GM21390 (cell line): ENCODE data around the gene FABP1.

Experiments used
- ATAC-seq: cut with Tn5 transposase; IDR thresholded peaks from one replicate; pipeline ENCODE4 v1.9.1; 2021; ENCODE audit not compliant: unreplicated experiment

The FABP1 gene

DNA sequence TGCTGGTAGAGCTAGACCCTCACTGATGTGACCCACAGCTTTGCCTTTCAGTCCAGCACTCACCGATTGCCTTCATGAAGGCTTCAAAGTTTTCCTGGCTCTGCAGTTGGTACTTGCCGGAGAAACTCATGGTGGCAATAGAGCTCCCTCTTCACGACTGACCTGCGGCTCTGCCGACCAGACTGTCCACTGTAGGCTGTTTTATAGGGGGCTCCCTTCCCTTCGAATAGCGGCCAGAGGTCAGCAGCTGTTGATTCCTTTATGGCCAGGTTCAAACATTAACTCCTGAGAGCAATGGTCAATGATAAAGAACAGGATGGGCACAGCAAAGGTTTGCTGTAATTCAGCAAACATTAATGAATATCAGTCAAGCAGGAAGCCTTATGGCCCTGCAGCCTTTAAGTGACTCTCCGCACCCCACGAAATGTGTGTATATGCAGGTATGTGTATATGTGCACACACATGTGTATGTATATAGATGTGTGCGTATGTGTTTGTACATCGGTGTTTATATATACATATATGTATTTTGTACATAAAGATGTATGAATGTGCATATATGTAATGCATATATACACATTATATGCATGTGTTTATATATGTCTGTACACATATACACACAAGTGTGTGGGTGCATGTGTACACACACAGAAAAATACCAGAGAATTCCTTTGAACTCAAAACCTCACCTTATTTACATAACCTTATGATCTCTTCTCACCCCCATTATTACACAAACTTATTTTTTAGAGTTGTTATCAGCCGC, at the start of gene FABP1:
TSS of gene FABP1 (minus strand) at position 175 of the 766 bp plus-strand sequence. CDS start at position 130, 45 bp downstream.
- ATAC-seq: no peak

- ATAC-seq: no peak
Observed at GRCh38 chr2:88177556-88177955, 49.7 kb upstream of the FABP1 start.

GRCh38 chr2:88176352-88176984, 48.6 kb upstream of the FABP1 start:
- ATAC-seq: no peak

GRCh38 chr2:88172882-88173281, 45.0 kb upstream of the FABP1 start:
- no peak for ATAC-seq

GRCh38 chr2:88171966-88172365, 44.1 kb upstream of the FABP1 start:
- ATAC-seq: no peak

- no peak for ATAC-seq
Observed at GRCh38 chr2:88170472-88170892, 42.6 kb upstream of the FABP1 start.

DNA sequence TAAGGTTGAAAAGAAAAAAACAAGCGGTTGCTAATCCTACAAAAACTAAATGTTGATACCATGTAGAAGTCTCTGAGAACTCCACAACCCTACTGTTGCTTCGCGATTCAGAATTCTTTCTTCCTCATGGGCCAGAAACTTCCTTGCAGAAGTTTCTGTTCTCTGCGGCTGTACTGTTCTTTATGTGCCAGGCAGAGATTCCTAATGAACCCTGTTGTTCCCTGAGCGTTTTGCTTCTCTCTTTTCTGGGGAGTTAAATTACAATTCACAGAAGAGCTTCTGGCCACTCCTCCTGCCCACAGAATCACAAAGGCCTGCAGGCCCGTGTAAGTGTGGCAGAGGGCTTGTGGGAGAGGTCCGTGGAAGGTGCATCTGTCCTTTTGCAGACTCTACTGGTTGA, 40.5 kb upstream of the FABP1 start:
- ATAC-seq: no peak

DNA sequence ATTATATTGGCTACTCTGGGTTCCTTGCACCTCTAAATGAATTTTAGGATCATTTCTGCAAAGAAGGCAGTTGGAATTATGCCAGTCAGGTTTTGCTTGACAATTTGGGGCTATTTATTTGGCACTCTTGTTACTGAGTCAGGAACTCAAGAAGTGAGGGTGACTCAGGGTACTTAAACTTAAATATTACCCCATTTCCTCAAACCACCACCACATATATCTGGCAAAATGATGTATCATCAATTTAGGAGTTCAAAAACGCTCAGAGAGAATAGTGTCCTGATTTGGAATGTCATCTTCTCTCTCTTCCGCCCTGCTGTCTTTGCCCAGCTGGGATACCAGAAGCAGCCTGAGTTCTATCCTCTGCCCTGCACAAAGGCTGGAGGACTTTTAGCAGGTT, 39.9 kb upstream of the FABP1 start:
- ATAC-seq: no peak

DNA sequence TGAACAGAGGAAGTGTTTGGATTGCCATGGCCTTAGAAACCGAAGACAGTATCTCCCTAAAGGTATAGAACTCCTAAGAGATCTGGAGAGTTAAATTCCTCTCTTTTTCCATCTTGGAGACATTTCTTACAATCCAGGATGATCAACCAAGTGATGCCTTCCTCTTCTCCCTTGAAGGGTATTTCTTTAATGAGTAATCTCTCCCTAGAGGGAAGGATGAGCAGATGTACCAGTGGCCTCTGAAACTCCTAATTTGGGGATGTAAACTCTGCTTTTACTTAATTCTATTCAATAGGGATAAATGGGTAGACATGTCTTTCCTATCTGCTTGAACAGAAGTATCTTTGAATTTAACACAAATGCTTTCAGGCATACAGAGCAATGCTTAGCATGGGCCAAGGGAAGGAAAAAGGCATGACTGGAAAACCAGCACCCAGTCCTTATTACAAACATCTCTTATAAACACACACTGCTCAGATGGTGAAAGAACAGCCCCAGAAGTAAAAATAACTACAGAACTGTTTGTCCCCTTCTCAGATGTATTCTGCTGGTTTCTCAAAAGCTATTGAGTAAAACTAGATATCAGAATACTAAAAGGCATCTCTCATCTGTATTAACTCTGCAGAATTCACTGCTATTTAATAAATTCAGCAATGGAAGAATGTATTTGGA, 37.6 kb upstream of the FABP1 start:
- no peak for ATAC-seq

- ATAC-seq: no peak
Observed at GRCh38 chr2:88161446-88162244, 33.8 kb upstream of the FABP1 start.

DNA sequence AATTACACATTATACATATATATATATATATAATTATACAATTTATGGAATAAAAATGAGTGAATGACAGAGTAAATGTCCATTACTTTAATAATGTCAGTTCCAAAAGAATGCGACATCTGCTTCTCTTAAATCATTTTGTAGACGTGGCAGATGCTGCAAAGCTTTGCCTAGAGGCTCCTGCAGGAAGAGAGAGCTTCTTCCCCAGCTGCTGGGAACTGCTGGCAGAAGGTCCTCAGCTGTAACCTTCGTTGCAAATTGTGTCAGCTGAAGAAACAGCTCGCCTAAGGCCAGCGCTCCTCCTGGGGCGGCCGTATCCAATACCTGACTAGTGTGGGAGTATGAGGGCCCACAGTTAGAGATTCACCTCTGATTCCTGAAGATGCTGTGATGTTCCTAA, 32.7 kb upstream of the FABP1 start:
- ATAC-seq: no peak

- ATAC-seq: peak; percentile 72
Observed at GRCh38 chr2:88159955-88160415, 32.1 kb upstream of the FABP1 start.

GRCh38 chr2:88159481-88159880, 31.6 kb upstream of the FABP1 start:
- no peak for ATAC-seq

DNA sequence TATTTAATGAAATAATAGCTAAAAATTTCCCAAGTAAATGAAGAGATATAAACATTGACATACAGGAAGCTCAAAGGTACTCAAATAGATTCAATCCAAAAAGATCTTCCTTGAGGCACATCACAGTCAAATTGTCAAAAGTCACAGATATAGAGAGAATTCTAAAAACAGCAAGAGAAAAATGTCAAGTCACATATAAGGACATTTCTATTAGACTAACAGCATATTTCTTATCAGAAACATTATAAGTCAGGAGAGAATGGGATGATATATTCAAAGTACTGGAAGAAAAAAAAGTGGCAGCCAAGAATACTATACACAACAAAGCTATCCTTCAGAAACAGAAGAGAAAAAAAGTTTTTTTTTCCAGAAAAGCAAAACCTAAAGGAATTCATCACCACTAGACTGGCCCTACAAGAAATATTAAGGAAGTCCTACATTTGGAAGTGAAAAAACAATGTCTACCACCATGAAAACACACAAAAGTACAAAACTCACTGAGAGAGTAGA, 21.1 kb upstream of the FABP1 start:
- no peak for ATAC-seq

DNA sequence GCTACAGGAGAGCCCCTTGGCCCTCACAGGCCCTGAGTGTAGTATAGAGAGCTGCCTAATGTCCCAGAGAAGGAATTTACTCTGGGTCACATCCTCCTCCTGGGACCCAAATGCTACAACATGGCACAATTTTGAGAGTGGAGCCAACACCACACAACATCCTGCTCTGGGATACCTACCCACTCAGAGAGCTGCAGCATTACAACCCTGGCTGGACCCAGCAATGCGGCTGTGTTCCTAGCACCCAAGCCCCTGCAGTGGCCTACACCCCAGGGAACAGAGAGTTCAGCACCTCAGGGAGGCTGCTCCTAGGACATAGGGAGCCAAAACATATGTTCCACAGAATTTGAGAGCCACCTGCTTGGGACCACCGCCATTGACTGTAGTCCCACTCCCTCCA, 19.3 kb upstream of the FABP1 start:
- ATAC-seq: no peak

- no peak for ATAC-seq
Observed at GRCh38 chr2:88146590-88146989, 18.7 kb upstream of the FABP1 start.

DNA sequence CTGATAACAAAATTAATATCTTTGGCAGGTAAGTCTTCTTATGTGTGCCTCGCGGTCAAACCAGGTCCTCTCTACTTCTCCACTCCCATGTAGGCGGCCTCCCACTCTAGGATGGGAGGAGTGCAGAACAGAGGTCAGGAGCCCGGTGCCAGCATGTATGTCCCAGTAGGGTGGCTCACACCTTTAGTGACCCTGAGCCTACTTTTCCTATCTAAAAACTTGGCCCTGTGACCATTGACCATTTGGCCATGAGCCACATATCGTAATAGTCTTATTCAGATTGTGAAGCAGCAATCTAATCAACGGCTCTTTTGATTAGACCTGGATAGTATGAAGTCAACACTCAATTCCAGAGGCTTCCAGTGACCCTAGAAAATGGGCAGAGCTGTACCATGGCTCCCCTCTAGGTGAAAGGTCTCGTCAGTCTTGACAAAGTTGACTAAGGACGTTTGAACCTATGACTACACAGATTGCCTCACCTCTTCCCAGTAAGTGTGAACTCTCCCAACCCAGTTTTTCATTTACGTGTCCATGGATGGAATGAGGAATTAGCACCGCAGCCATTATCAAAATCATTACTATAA, 17.1 kb upstream of the FABP1 start:
- no peak for ATAC-seq

DNA sequence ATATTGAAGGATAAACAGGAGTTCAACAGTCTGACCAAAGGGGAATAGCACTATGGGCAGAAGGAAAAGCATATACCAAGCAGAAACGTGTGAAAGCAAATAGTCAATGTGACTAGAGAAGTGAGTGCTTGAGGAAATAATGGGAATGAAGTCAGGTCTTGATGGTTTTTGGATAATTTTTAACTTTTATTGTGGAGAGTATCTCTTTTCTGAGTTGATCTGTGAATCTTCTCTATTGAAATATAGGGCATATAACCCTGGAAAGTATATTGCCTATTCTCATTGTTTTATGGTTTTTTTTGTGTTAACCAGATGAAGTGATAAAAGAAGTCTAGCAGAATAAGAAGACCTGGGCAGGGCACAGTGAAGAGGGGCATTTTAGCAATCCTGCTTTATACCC, 16.4 kb upstream of the FABP1 start:
- no peak for ATAC-seq

GRCh38 chr2:88141952-88142351, 14.1 kb upstream of the FABP1 start:
- no peak for ATAC-seq

DNA sequence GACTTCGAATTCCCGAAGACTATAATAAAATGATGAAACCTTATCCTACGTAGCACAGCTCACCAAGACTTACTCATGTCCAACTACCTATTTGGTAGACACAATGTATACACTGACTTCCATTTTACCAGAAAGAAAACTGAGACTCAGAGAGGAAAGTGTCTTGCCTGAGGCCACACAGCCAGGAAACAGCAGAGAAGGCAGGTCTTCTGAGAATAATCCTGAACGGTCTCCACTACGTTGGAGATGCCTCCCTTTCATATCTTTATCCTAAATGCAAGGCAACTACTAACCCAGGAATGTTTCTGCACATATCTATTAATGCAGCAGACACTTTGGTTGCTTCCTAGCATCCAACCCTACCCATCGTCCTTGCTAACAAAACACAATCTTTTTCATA, 11.9 kb upstream of the FABP1 start:
- no peak for ATAC-seq
